Memory B cell (primary cell): ENCODE measurements around the gene BIRC5.

Experiments used
- ATAC-seq: fragments of 150-1000 bp; cut with Tn5 transposase; 2 replicates; pipeline ENCODE4 v1.10.0; 2021; ENCODE audit warnings: low read depth, mild to moderate bottlenecking, moderate library complexity
- DNase-seq, 2 donors: peaks; one replicate each; pipeline ENCODE4 v3.0.0; 2022; ENCODE audit warnings: low spot score in 2 of 2
- H3K27ac Mint-ChIP-seq: one replicate; pipeline ENCODE4 v1.8.0; 2022; ENCODE audit warnings: mild to moderate bottlenecking, moderate library complexity, mixed read lengths
- H3K27me3 Mint-ChIP-seq: one replicate; pipeline ENCODE4 v1.8.0; 2022; ENCODE audit warnings: mixed read lengths
- H3K36me3 Mint-ChIP-seq: one replicate; pipeline ENCODE4 v1.8.0; 2022; ENCODE audit warnings: mild to moderate bottlenecking, mixed read lengths
- H3K4me1 Mint-ChIP-seq: one replicate; pipeline ENCODE4 v1.8.0; 2022; ENCODE audit warnings: mixed read lengths
- H3K4me3 Mint-ChIP-seq: one replicate; pipeline ENCODE4 v1.8.0; 2022; ENCODE audit warnings: mild to moderate bottlenecking, moderate library complexity, mixed read lengths
- H3K9me3 Mint-ChIP-seq: one replicate; pipeline ENCODE4 v1.8.0; 2022; ENCODE audit warnings: mixed read lengths

BIRC5 gene

GRCh38 chr17:78224231-78225087, 10.4 kb downstream of the BIRC5 start:
- H3K4me3 Mint-ChIP-seq: no peak overlapping the region
- peaks cover 6% of the 10 kb centered on the region for H3K27me3 Mint-ChIP-seq
- DNase-seq (no peak), ATAC-seq (no peak)
- no peaks in the 10 kb centered on the region for H3K9me3 Mint-ChIP-seq
- no peak overlapping the region for H3K27ac Mint-ChIP-seq
- H3K4me1 Mint-ChIP-seq: peaks cover 2% of the 10 kb centered on the region
- no peaks in the 10 kb centered on the region for H3K36me3 Mint-ChIP-seq

GRCh38 chr17:78225088-78225865, 11.2 kb downstream of the BIRC5 start:
- H3K36me3 Mint-ChIP-seq: no peaks in the 10 kb centered on the region
- H3K27me3 Mint-ChIP-seq: peaks cover 8% of the 10 kb centered on the region
- DNase-seq: no peak
- no peak overlapping the region for H3K4me3 Mint-ChIP-seq
- H3K4me1 Mint-ChIP-seq: peaks cover 2% of the 10 kb centered on the region
- ATAC-seq: no peak
- H3K27ac Mint-ChIP-seq: no peak overlapping the region
- H3K9me3 Mint-ChIP-seq: no peaks in the 10 kb centered on the region

- H3K36me3 Mint-ChIP-seq: no peaks in the 10 kb centered on the region
- DNase-seq (no peak), ATAC-seq (no peak)
- H3K27ac Mint-ChIP-seq: no peak overlapping the region
- peaks cover 2% of the 10 kb centered on the region for H3K4me1 Mint-ChIP-seq
- no peak overlapping the region for H3K4me3 Mint-ChIP-seq
- H3K9me3 Mint-ChIP-seq: no peaks in the 10 kb centered on the region
- peaks cover 15% of the 10 kb centered on the region for H3K27me3 Mint-ChIP-seq
These were observed 12.2 kb downstream of the BIRC5 start for GRCh38 chr17:78226055-78226758.

- Mint-ChIP-seq H3K4me3 (no peak overlapping the region), H3K9me3 (no peaks in the 10 kb centered on the region), H3K27ac (no peak overlapping the region), H3K36me3 (no peaks in the 10 kb centered on the region), H3K4me1 (peaks cover 2% of the 10 kb centered on the region), H3K27me3 (peaks cover 18% of the 10 kb centered on the region)
- ATAC-seq (no peak), DNase-seq (no peak)
These were observed 12.9 kb downstream of the BIRC5 start for GRCh38 chr17:78226759-78227454.

GRCh38 chr17:78227455-78227916, 13.4 kb downstream of the BIRC5 start:
- H3K27me3 Mint-ChIP-seq: peaks cover 24% of the 10 kb centered on the region
- no peaks in the 10 kb centered on the region for H3K36me3 Mint-ChIP-seq
- no peaks in the 10 kb centered on the region for H3K9me3 Mint-ChIP-seq
- ATAC-seq: no peak
- peaks cover 8% of the 10 kb centered on the region for H3K4me1 Mint-ChIP-seq
- no peak for DNase-seq
- H3K4me3 Mint-ChIP-seq: no peak overlapping the region
- H3K27ac Mint-ChIP-seq: no peak overlapping the region

- H3K9me3 Mint-ChIP-seq: no peaks in the 10 kb centered on the region
- H3K27ac Mint-ChIP-seq: no peak overlapping the region
- no peak overlapping the region for H3K4me3 Mint-ChIP-seq
- no peak for DNase-seq
- no peak for ATAC-seq
- H3K27me3 Mint-ChIP-seq: peaks cover 29% of the 10 kb centered on the region
- peaks cover 13% of the 10 kb centered on the region for H3K4me1 Mint-ChIP-seq
- no peaks in the 10 kb centered on the region for H3K36me3 Mint-ChIP-seq
These were observed 14.1 kb downstream of the BIRC5 start for GRCh38 chr17:78228176-78228575.

- ATAC-seq (peak; percentile 54), DNase-seq (no peak)
- Mint-ChIP-seq H3K36me3 (no peaks in the 10 kb centered on the region), H3K27me3 (peaks cover 30% of the 10 kb centered on the region), H3K9me3 (no peaks in the 10 kb centered on the region), H3K27ac (no peak overlapping the region), H3K4me1 (peaks cover 13% of the 10 kb centered on the region), H3K4me3 (no peak overlapping the region)
These were observed 16.4 kb downstream of the BIRC5 start for GRCh38 chr17:78230252-78230962.

- ATAC-seq: no peak
- Mint-ChIP-seq H3K36me3 (no peaks in the 10 kb centered on the region), H3K4me3 (peak within 1 kb of the TSS; percentile 52), H3K4me1 (peaks cover 13% of the 10 kb centered on the region), H3K27me3 (peaks cover 30% of the 10 kb centered on the region), H3K27ac (no peak within 1 kb of the TSS), H3K9me3 (no peaks in the 10 kb centered on the region)
- peak in 1 of 2 donors; percentile 21 for DNase-seq
These were observed 17.2 kb downstream of the BIRC5 start, which contains the start of gene TMEM235 for GRCh38 chr17:78230996-78231935. TSS of gene TMEM235 (plus strand) at chr17:78231631. CDS start at chr17:78232024, 393 bp downstream.

GRCh38 chr17:78231991-78232858, 18.2 kb downstream of the BIRC5 start:
- peak; percentile 66 for ATAC-seq
- H3K4me3 Mint-ChIP-seq: peak overlapping the region; percentile 52
- H3K4me1 Mint-ChIP-seq: peaks cover 11% of the 10 kb centered on the region
- H3K9me3 Mint-ChIP-seq: no peaks in the 10 kb centered on the region
- H3K27me3 Mint-ChIP-seq: peaks cover 28% of the 10 kb centered on the region
- no peaks in the 10 kb centered on the region for H3K36me3 Mint-ChIP-seq
- DNase-seq: peak in 1 of 2 donors; percentile 41
- H3K27ac Mint-ChIP-seq: no peak overlapping the region

GRCh38 chr17:78232859-78233173, 18.8 kb downstream of the BIRC5 start:
- Mint-ChIP-seq H3K9me3 (no peaks in the 10 kb centered on the region), H3K27ac (no peak overlapping the region), H3K4me1 (peaks cover 11% of the 10 kb centered on the region), H3K4me3 (no peak overlapping the region), H3K27me3 (peaks cover 24% of the 10 kb centered on the region), H3K36me3 (no peaks in the 10 kb centered on the region)
- DNase-seq (no peak), ATAC-seq (no peak)

GRCh38 chr17:78233678-78234077, 19.6 kb downstream of the BIRC5 start:
- no peak overlapping the region for H3K27ac Mint-ChIP-seq
- ATAC-seq (no peak), DNase-seq (no peak)
- H3K27me3 Mint-ChIP-seq: peaks cover 24% of the 10 kb centered on the region
- no peaks in the 10 kb centered on the region for H3K9me3 Mint-ChIP-seq
- no peak overlapping the region for H3K4me3 Mint-ChIP-seq
- peaks cover 16% of the 10 kb centered on the region for H3K4me1 Mint-ChIP-seq
- H3K36me3 Mint-ChIP-seq: no peaks in the 10 kb centered on the region
